Smooth muscle cell (in vitro differentiated cells): ENCODE results near the gene JPH2. TPM values are rescaled to one million over a fixed set of nuclear protein-coding genes. Genes with fewer than 3 reads are reported as not detected.

Source experiments
- DNase-seq: peaks from one replicate; lab custom pipeline; 2025; ENCODE audit not compliant: unreplicated experiment; lab: John Stamatoyannopoulos, UW
- H2AFZ ChIP-seq: fragments of 200-600 bp; sonication (generic); 2 replicates; pipeline ENCODE4 v1.6.0; 2016; ENCODE audit warnings: antibody characterized with exemption, low read depth, mild to moderate bottlenecking
- H3F3A ChIP-seq: fragments of 200-600 bp; sonication (generic); 2 replicates; pipeline ENCODE4 v1.6.0; 2017; ENCODE audit warnings: antibody characterized with exemption, low read depth
- H3K27ac ChIP-seq: fragments of 200-600 bp; sonication (generic); 2 replicates; pipeline ENCODE4 v1.5.1; 2016; ENCODE audit warnings: low read depth, mild to moderate bottlenecking
- H3K27me3 ChIP-seq: fragments of 200-600 bp; sonication (generic); 2 replicates; pipeline ENCODE4 v1.6.1; 2016; ENCODE audit warnings: low read depth, mild to moderate bottlenecking
- H3K36me3 ChIP-seq: fragments of 200-600 bp; sonication (generic); 2 replicates; pipeline ENCODE4 v1.5.1; 2016; ENCODE audit warnings: low read depth
- H3K4me1 ChIP-seq: fragments of 200-600 bp; sonication (generic); 2 replicates; pipeline ENCODE4 v1.5.1; 2016; ENCODE audit warnings: low read depth
- H3K4me2 ChIP-seq: fragments of 200-600 bp; sonication (generic); 2 replicates; pipeline ENCODE4 v1.6.0; 2016; ENCODE audit warnings: mild to moderate bottlenecking
- H3K4me3 ChIP-seq: fragments of 200-600 bp; sonication (generic); 2 replicates; pipeline ENCODE4 v1.5.1; 2016; ENCODE audit warnings: mild to moderate bottlenecking
- H3K79me2 ChIP-seq: fragments of 200-600 bp; sonication (generic); 2 replicates; pipeline ENCODE4 v1.6.0; 2016; ENCODE audit warnings: low read depth, mild to moderate bottlenecking
- H3K9ac ChIP-seq: fragments of 200-600 bp; sonication (generic); 2 replicates; pipeline ENCODE4 v1.6.0; 2016; ENCODE audit warnings: low read depth
- H3K9me3 ChIP-seq: fragments of 200-600 bp; sonication (generic); replicated peaks from 2 replicates; pipeline ENCODE4 v1.5.1; 2016; ENCODE audit warnings: low read depth
- H4K20me1 ChIP-seq: fragments of 200-600 bp; sonication (generic); 2 replicates; pipeline ENCODE4 v1.6.0; 2016; ENCODE audit warnings: low read depth
- CTCF ChIP-seq: fragments of 200-600 bp; sonication (generic); IDR thresholded peaks from 2 replicates; pipeline ENCODE4 v1.5.1; 2017; ENCODE audit warnings: borderline replicate concordance, mild to moderate bottlenecking, antibody characterized with exemption; ENCODE audit not compliant: insufficient read depth, poor library complexity, severe bottlenecking
- WGBS: methylation state at CpG from one replicate; pipeline ENCODE4 v1.1.7; 2016; ENCODE audit warnings: low lambda C conversion rate; 5-methylcytosine and 5-hydroxymethylcytosine counted together
- polyA plus RNA-seq: library from polyadenylated mRNA; unstranded; fragments of >200 nt; fragmentation: Nextera tagmentation; extraction: Ambion mirVana; gene quantifications from 2 replicates; pipeline ENCODE4 v1.2.1, GENCODE V29; 2016
- total RNA-seq: library from RNA; depleted of rRNA; stranded (reverse); fragments of >200 nt; gene quantifications from 2 replicates; pipeline ENCODE4 v1.2.3, GENCODE V29; 2014

Gene JPH2
- total and polyA plus RNA-seq, 2 experiments from 2014 or later: 4.4 to 6.0 TPM

GRCh38 chr20:44123874-44124535 is 63.0 kb downstream of the JPH2 start:
- no peak overlapping the region for H3K27ac ChIP-seq
- H3K9me3 ChIP-seq: no peaks in the 10 kb centered on the region
- no peak overlapping the region for H3K9ac ChIP-seq
- no peak overlapping the region for H3K4me3 ChIP-seq
- H3K4me2 ChIP-seq: no peak overlapping the region
- no peak overlapping the region for H2AFZ ChIP-seq
- no peaks in the 10 kb centered on the region for H4K20me1 ChIP-seq
- TF ChIP-seq CTCF: no peak
- no peaks in the 10 kb centered on the region for H3K36me3 ChIP-seq
- 90% methylated on average over 8 of the region's 8 CpGs for WGBS
- no peaks in the 10 kb centered on the region for H3K79me2 ChIP-seq
- no peak for DNase-seq
- H3F3A ChIP-seq: no peaks in the 10 kb centered on the region
- no peaks in the 10 kb centered on the region for H3K4me1 ChIP-seq
- no peaks in the 10 kb centered on the region for H3K27me3 ChIP-seq

- Histone ChIP-seq H3K4me2 (no peak overlapping the region), H3K9me3 (no peaks in the 10 kb centered on the region), H3K27ac (no peak overlapping the region), H3K4me3 (no peak overlapping the region), H3K4me1 (no peaks in the 10 kb centered on the region), H3K79me2 (no peaks in the 10 kb centered on the region), H3K27me3 (no peaks in the 10 kb centered on the region), H3K9ac (no peak overlapping the region), H3K36me3 (no peaks in the 10 kb centered on the region), H2AFZ (no peak overlapping the region), H3F3A (no peaks in the 10 kb centered on the region), H4K20me1 (no peaks in the 10 kb centered on the region)
- DNase-seq: no peak
- TF ChIP-seq CTCF: no peak
- 83% methylated on average over 7 of the region's 7 CpGs for WGBS
Observed at GRCh38 chr20:44123251-44123650, 63.7 kb downstream of the JPH2 start.

GRCh38 chr20:44120676-44121425 is 66.1 kb downstream of the JPH2 start:
- Histone ChIP-seq H3K9me3 (no peaks in the 10 kb centered on the region), H3K9ac (no peak overlapping the region), H3K4me2 (no peak overlapping the region), H3F3A (no peaks in the 10 kb centered on the region), H3K4me1 (no peaks in the 10 kb centered on the region), H3K4me3 (no peak overlapping the region), H3K27me3 (no peaks in the 10 kb centered on the region), H3K79me2 (no peaks in the 10 kb centered on the region), H4K20me1 (no peaks in the 10 kb centered on the region), H3K36me3 (no peaks in the 10 kb centered on the region), H2AFZ (no peak overlapping the region), H3K27ac (no peak overlapping the region)
- WGBS: 80% methylated on average over 9 of the region's 9 CpGs
- no peak for TF ChIP-seq CTCF
- no peak for DNase-seq
